Lung (tissue), 12 donors: Measurements from ENCODE around the gene TM9SF2. TPM values are rescaled to one million over a fixed set of nuclear protein-coding genes. Genes with fewer than 3 reads are reported as not detected.

ENCODE experiments used
- ATAC-seq: fragments of 200-7000 bp; cut with Tn5 transposase; one replicate; pipeline ENCODE4 v1.9.1; 2020; ENCODE audit warnings: moderate number of reproducible peaks; ENCODE audit not compliant: insufficient read depth, low FRiP score
- DNase-seq, 3 donors: peaks; one replicate each; pipeline ENCODE4 v3.0.0-alpha.2; 2013 to 2017
- H3K27ac ChIP-seq, 2 donors: one replicate each; pipeline ENCODE4 v1.5.1; 2013; ENCODE audit warnings: mild to moderate bottlenecking in 2 of 2, moderate library complexity in 2 of 2, control low read depth in 1 of 2, inconsistent platforms in 1 of 2, low read depth in 1 of 2, low read length in 1 of 2
- H3K27me3 ChIP-seq, 3 donors: one replicate each; pipeline ENCODE4 v1.5.1; 2013; ENCODE audit warnings: low read length in 2 of 3; ENCODE audit not compliant: control insufficient read depth in 3 of 3, insufficient read depth in 3 of 3
- H3K36me3 ChIP-seq, 4 donors: one replicate each; pipeline ENCODE4 v1.5.1; 2013; ENCODE audit warnings: low read length in 4 of 4, mild to moderate bottlenecking in 1 of 4, moderate library complexity in 1 of 4; ENCODE audit not compliant: control insufficient read depth in 4 of 4, insufficient read depth in 4 of 4
- H3K4me1 ChIP-seq, 5 donors: one replicate each; pipeline ENCODE4 v1.5.1; 2013; ENCODE audit warnings: low read length in 5 of 5, mild to moderate bottlenecking in 2 of 5, moderate library complexity in 1 of 5; ENCODE audit not compliant: control insufficient read depth in 5 of 5, insufficient read depth in 5 of 5
- H3K4me3 ChIP-seq: one replicate; pipeline ENCODE4 v1.5.1; 2013; ENCODE audit warnings: mild to moderate bottlenecking, control low read depth, moderate library complexity
- H3K9ac ChIP-seq, 2 donors: one replicate each; pipeline ENCODE4 v1.5.1; 2013; ENCODE audit warnings: low read length in 2 of 2, control low read depth in 1 of 2; ENCODE audit not compliant: insufficient read depth in 1 of 2
- H3K9me3 ChIP-seq, 4 donors: one replicate each; pipeline ENCODE4 v1.5.1; 2013; ENCODE audit warnings: low read length in 3 of 4, mild to moderate bottlenecking in 1 of 4, moderate library complexity in 1 of 4; ENCODE audit not compliant: control insufficient read depth in 4 of 4, insufficient read depth in 3 of 4
- WGBS, 2 donors: extraction: QIAGEN DNeasy Blood & Tissue Kit; methylation state at CpG; one replicate each; pipeline ENCODE4 v1.1.7; 2013; 5-methylcytosine and 5-hydroxymethylcytosine counted together
- polyA plus RNA-seq, 2 donors: library from polyadenylated mRNA; stranded (reverse); fragments of 200-250 nt; gene quantifications; one replicate each; pipeline ENCODE4 v1.2.1, GENCODE V29; 2013
- total RNA-seq, 2 donors: library from RNA; depleted of rRNA in 1 of 2; stranded (reverse); fragments of >200 nt in 1 of 2; gene quantifications; one replicate each; pipeline ENCODE4 v1.2.1, GENCODE V29; 2014 to 2021
- TF ChIP-seq, protein P1 (sequence below): IDR thresholded peaks from 2 replicates; pipeline ENCODE4 v1.5.1; 2012; ENCODE audit warnings: mild to moderate bottlenecking; ENCODE audit errors: control extremely low read depth, extremely low read depth
- donor health status: control.
- donor health status: control.
- donor health status: Bipolar disorder and iron deficiency.
- donor health status: healthy.
- donor health status: DM: yes; HTN: yes; CAD: no.

The TM9SF2 gene
- total and polyA plus RNA-seq, 4 donors, result 54.4 to 164 (median 110) TPM

GRCh38 chr13:99498171-99499161 lies 2.8 kb upstream of the TM9SF2 start:
- Histone ChIP-seq H3K4me1 (peaks cover 9 to 28% (median 14%) of the 10 kb centered on the region in 5 donors), H3K27ac (peak overlapping the region; percentile 95 to 96), H3K9ac (peak overlapping the region; percentile 63 to 84), H3K27me3 (no peaks in the 10 kb centered on the region), H3K4me3 (peak overlapping the region; percentile 44), H3K36me3 (no peaks in the 10 kb centered on the region), H3K9me3 (no peaks in the 10 kb centered on the region)
- DNase-seq (peak; percentile 98 to 99 (median 99)), ATAC-seq (peak; percentile 88)
- TF ChIP-seq, protein P1, sequence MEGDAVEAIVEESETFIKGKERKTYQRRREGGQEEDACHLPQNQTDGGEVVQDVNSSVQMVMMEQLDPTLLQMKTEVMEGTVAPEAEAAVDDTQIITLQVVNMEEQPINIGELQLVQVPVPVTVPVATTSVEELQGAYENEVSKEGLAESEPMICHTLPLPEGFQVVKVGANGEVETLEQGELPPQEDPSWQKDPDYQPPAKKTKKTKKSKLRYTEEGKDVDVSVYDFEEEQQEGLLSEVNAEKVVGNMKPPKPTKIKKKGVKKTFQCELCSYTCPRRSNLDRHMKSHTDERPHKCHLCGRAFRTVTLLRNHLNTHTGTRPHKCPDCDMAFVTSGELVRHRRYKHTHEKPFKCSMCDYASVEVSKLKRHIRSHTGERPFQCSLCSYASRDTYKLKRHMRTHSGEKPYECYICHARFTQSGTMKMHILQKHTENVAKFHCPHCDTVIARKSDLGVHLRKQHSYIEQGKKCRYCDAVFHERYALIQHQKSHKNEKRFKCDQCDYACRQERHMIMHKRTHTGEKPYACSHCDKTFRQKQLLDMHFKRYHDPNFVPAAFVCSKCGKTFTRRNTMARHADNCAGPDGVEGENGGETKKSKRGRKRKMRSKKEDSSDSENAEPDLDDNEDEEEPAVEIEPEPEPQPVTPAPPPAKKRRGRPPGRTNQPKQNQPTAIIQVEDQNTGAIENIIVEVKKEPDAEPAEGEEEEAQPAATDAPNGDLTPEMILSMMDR, result no peak
- WGBS, 2 donors, result 5 to 6% methylated on average over 50 of the region's 50 CpGs

- peak overlapping the region; percentile 31 to 90 for H3K9ac ChIP-seq
- H3K27ac ChIP-seq, result peak overlapping the region; percentile 77 to 89
- ATAC-seq (peak; percentile 1), DNase-seq (no peak)
- no peaks in the 10 kb centered on the region for H3K36me3 ChIP-seq
- H3K27me3 ChIP-seq, result no peaks in the 10 kb centered on the region
- H3K9me3 ChIP-seq, result no peaks in the 10 kb centered on the region
- TF ChIP-seq, protein P1, result no peak
- peak overlapping the region; percentile 58 for H3K4me3 ChIP-seq
- 0 to 1% methylated on average over 9 of the region's 9 CpGs for WGBS, 2 donors
- peaks cover 9 to 28% (median 10%) of the 10 kb centered on the region in 5 donors for H3K4me1 ChIP-seq
Observed at GRCh38 chr13:99500839-99501183, 461 bp upstream of the TM9SF2 start.

- H3K27me3 ChIP-seq, result no peaks in the 10 kb centered on the region
- TF ChIP-seq, protein P1, result no peak
- H3K36me3 ChIP-seq, result no peaks in the 10 kb centered on the region
- peaks cover 9 to 28% (median 11%) of the 10 kb centered on the region in 5 donors for H3K4me1 ChIP-seq
- ATAC-seq (no peak), DNase-seq (peak; percentile 33 to 55 (median 46))
- peak overlapping the region; percentile 82 to 90 for H3K27ac ChIP-seq
- peak overlapping the region; percentile 70 to 90 for H3K9ac ChIP-seq
- H3K4me3 ChIP-seq, result peak overlapping the region; percentile 92
- 0 to 1% methylated on average over 18 of the region's 18 CpGs for WGBS, 2 donors
- H3K9me3 ChIP-seq, result no peaks in the 10 kb centered on the region
Observed at GRCh38 chr13:99501848-99502301, 603 bp downstream of the TM9SF2 start.
